WTC11 (cell line): ENCODE data around the gene RBM4. TPM values are rescaled to one million over a fixed set of nuclear protein-coding genes. Genes with fewer than 3 reads are reported as not detected.

Source experiments
- CREB1 ChIP-seq: sonication (generic); formaldehyde crosslinking; IDR thresholded peaks from 2 replicates; pipeline ENCODE4 v1.8.0; 2023; ENCODE audit warnings: mild to moderate bottlenecking, missing genetic modification reagents
- CREM ChIP-seq: sonication (generic); formaldehyde crosslinking; IDR thresholded peaks from 2 replicates; pipeline ENCODE4 v1.8.1; 2022; ENCODE audit warnings: mild to moderate bottlenecking, missing genetic modification reagents, moderate library complexity
- ESRRA ChIP-seq: sonication (generic); formaldehyde crosslinking; IDR thresholded peaks from 2 replicates; pipeline ENCODE4 v1.8.1; 2022; ENCODE audit warnings: mild to moderate bottlenecking, missing genetic modification reagents, borderline replicate concordance
- GTF2I ChIP-seq: fragments of 250-450 bp; sonication (Bioruptor Pico); conservative IDR thresholded peaks from 2 replicates; pipeline ENCODE4 v1.4.0; 2021; ENCODE audit warnings: mild to moderate bottlenecking
- IRF2 ChIP-seq: sonication (generic); formaldehyde crosslinking; IDR thresholded peaks from 2 replicates; pipeline ENCODE4 v1.8.0; 2022; ENCODE audit warnings: low read depth, missing genetic modification reagents, borderline replicate concordance
- JAZF1 ChIP-seq: fragments of 250-450 bp; sonication (Bioruptor Pico); IDR thresholded peaks from 2 replicates; pipeline ENCODE4 v1.9.0; 2021; ENCODE audit warnings: moderate library complexity, mild to moderate bottlenecking, inconsistent platforms
- MXD4 ChIP-seq: fragments of 250-450 bp; sonication (Bioruptor Pico); IDR thresholded peaks from 2 replicates; pipeline ENCODE4 v1.8.0; 2021; ENCODE audit warnings: mild to moderate bottlenecking, moderate library complexity, borderline replicate concordance
- MYBL2 ChIP-seq: sonication (generic); formaldehyde crosslinking; IDR thresholded peaks from 2 replicates; pipeline ENCODE4 v1.8.1; 2023; ENCODE audit warnings: mild to moderate bottlenecking, moderate library complexity, missing genetic modification reagents
- NFYB ChIP-seq: sonication (generic); formaldehyde crosslinking; conservative IDR thresholded peaks from 2 replicates; pipeline ENCODE4 v1.8.0; 2022; ENCODE audit warnings: low read depth, missing genetic modification reagents
- NR1H2 ChIP-seq: sonication (generic); formaldehyde crosslinking; IDR thresholded peaks from 2 replicates; pipeline ENCODE4 v1.9.0; 2021; ENCODE audit warnings: mild to moderate bottlenecking, moderate library complexity, missing genetic modification reagents
- ZNF423 ChIP-seq: fragments of 250-450 bp; sonication (Bioruptor Pico); IDR thresholded peaks from 2 replicates; pipeline ENCODE4 v2.1.2; 2022; ENCODE audit warnings: mild to moderate bottlenecking, moderate library complexity
- total RNA-seq: library from RNA; stranded (reverse); gene quantifications from 3 replicates; pipeline ENCODE4 v1.2.3, GENCODE V29; 2021
- TF ChIP-seq, protein P1 (sequence below): sonication (generic); formaldehyde crosslinking; IDR thresholded peaks from 2 replicates; pipeline ENCODE4 v1.8.0; 2023; ENCODE audit warnings: missing genetic modification reagents, mild to moderate bottlenecking, borderline replicate concordance
- TF ChIP-seq, protein P2 (sequence below): sonication (generic); formaldehyde crosslinking; IDR thresholded peaks from 2 replicates; pipeline ENCODE4 v1.8.1; 2022; ENCODE audit warnings: low read depth, missing genetic modification reagents, borderline replicate concordance
- TF ChIP-seq, protein P3 (sequence below): sonication (generic); formaldehyde crosslinking; IDR thresholded peaks from 2 replicates; pipeline ENCODE4 v1.8.1; 2022; ENCODE audit warnings: mild to moderate bottlenecking, moderate library complexity, missing genetic modification reagents
- TF ChIP-seq, protein P4 (sequence below): sonication (generic); formaldehyde crosslinking; IDR thresholded peaks from 2 replicates; pipeline ENCODE4 v1.8.0; 2023; ENCODE audit warnings: mild to moderate bottlenecking, missing genetic modification reagents
- TF ChIP-seq, protein P5 (sequence below): fragments of 250-450 bp; sonication (Bioruptor Pico); conservative IDR thresholded peaks from 2 replicates; pipeline ENCODE4 v1.9.0; 2021; ENCODE audit warnings: mild to moderate bottlenecking
- TF ChIP-seq, protein P6 (sequence below): sonication (generic); formaldehyde crosslinking; IDR thresholded peaks from 2 replicates; pipeline ENCODE4 v1.8.1; 2023; ENCODE audit warnings: mild to moderate bottlenecking, missing genetic modification reagents, moderate library complexity
- TF ChIP-seq, protein P7 (sequence below): sonication (generic); formaldehyde crosslinking; IDR thresholded peaks from 2 replicates; pipeline ENCODE4 v1.8.1; 2022; ENCODE audit warnings: missing genetic modification reagents, borderline replicate concordance
- TF ChIP-seq, protein P8 (sequence below): sonication (generic); formaldehyde crosslinking; IDR thresholded peaks from 2 replicates; pipeline ENCODE4 v1.8.1; 2023; ENCODE audit warnings: mild to moderate bottlenecking, moderate library complexity, missing genetic modification reagents
- TF ChIP-seq, protein P9 (sequence below): sonication (generic); formaldehyde crosslinking; IDR thresholded peaks from 2 replicates; pipeline ENCODE4 v1.8.0; 2022; ENCODE audit warnings: mild to moderate bottlenecking, missing genetic modification reagents

Gene RBM4
- total RNA-seq, 1 experiment from 2014 or later = 144 TPM

DNA sequence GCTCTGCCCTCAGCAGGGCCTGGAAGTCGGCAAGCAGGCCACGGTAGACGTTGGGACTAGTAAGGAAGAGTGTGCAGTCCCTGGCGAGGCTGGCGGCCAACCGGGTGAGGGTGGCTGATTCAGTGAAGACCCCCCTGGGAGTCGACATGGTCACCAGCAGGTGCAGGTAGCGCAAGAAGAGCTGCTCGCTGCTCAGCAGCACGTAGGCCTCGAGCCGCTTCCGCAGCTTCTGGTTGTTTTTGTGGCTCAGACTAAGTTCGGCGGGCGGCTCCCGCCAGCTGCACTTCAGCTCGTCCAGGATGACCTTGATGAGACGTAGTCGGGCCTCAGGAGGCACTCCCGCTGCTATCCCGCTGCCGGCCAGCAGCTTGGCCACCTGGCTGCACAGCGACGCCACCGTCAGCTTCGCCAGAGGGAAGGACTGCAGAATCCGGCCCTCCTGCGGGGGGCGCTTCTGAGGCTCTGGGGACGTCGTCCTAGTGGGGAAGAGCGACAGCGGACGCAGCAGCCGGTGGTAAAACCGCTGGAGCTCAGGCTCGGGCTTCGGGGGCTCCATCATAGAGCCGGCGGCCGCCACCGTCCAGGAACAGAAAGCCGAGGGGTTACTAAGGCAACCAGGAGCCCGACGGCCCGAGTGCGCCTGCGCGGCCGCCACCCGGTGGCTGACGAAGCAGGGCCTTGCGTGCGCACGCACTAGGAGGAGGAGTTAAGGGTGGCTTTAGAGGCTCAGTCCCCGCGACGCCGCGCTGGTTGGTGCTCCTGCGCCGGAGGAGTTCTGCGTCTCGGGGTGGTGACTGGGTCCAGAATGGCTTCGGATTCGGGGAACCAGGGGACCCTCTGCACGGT lies 45.8 kb upstream of the RBM4 start, which contains the start of the genes CCDC87 and CCS (continued):
- TF ChIP-seq MYBL2 (CRISPR knock-in tag) (peak; percentile 73), CREB1 (CRISPR knock-in tag) (peak; percentile 36), CREM (CRISPR knock-in tag) (peak; percentile 79), NR1H2 (CRISPR knock-in tag) (no peak), GTF2I (CRISPR knock-in tag) (no peak), JAZF1 (no peak), MXD4 (CRISPR knock-in tag) (no peak), IRF2 (no peak), ESRRA (no peak; the same call in 1 of the 2 replicates), NFYB (CRISPR knock-in tag) (no peak), ZNF423 (CRISPR knock-in tag) (no peak)
- TF ChIP-seq, protein P1, sequence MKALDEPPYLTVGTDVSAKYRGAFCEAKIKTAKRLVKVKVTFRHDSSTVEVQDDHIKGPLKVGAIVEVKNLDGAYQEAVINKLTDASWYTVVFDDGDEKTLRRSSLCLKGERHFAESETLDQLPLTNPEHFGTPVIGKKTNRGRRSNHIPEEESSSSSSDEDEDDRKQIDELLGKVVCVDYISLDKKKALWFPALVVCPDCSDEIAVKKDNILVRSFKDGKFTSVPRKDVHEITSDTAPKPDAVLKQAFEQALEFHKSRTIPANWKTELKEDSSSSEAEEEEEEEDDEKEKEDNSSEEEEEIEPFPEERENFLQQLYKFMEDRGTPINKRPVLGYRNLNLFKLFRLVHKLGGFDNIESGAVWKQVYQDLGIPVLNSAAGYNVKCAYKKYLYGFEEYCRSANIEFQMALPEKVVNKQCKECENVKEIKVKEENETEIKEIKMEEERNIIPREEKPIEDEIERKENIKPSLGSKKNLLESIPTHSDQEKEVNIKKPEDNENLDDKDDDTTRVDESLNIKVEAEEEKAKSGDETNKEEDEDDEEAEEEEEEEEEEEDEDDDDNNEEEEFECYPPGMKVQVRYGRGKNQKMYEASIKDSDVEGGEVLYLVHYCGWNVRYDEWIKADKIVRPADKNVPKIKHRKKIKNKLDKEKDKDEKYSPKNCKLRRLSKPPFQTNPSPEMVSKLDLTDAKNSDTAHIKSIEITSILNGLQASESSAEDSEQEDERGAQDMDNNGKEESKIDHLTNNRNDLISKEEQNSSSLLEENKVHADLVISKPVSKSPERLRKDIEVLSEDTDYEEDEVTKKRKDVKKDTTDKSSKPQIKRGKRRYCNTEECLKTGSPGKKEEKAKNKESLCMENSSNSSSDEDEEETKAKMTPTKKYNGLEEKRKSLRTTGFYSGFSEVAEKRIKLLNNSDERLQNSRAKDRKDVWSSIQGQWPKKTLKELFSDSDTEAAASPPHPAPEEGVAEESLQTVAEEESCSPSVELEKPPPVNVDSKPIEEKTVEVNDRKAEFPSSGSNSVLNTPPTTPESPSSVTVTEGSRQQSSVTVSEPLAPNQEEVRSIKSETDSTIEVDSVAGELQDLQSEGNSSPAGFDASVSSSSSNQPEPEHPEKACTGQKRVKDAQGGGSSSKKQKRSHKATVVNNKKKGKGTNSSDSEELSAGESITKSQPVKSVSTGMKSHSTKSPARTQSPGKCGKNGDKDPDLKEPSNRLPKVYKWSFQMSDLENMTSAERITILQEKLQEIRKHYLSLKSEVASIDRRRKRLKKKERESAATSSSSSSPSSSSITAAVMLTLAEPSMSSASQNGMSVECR = peak; percentile 93
- TF ChIP-seq, protein P2, sequence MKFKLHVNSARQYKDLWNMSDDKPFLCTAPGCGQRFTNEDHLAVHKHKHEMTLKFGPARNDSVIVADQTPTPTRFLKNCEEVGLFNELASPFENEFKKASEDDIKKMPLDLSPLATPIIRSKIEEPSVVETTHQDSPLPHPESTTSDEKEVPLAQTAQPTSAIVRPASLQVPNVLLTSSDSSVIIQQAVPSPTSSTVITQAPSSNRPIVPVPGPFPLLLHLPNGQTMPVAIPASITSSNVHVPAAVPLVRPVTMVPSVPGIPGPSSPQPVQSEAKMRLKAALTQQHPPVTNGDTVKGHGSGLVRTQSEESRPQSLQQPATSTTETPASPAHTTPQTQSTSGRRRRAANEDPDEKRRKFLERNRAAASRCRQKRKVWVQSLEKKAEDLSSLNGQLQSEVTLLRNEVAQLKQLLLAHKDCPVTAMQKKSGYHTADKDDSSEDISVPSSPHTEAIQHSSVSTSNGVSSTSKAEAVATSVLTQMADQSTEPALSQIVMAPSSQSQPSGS (CRISPR knock-in tag) = no peak
- TF ChIP-seq, protein P3, sequence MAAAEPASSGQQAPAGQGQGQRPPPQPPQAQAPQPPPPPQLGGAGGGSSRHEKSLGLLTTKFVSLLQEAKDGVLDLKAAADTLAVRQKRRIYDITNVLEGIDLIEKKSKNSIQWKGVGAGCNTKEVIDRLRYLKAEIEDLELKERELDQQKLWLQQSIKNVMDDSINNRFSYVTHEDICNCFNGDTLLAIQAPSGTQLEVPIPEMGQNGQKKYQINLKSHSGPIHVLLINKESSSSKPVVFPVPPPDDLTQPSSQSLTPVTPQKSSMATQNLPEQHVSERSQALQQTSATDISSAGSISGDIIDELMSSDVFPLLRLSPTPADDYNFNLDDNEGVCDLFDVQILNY (CRISPR knock-in tag) = peak; percentile 90; the same call in 1 of the 2 replicates
- TF ChIP-seq, protein P4, sequence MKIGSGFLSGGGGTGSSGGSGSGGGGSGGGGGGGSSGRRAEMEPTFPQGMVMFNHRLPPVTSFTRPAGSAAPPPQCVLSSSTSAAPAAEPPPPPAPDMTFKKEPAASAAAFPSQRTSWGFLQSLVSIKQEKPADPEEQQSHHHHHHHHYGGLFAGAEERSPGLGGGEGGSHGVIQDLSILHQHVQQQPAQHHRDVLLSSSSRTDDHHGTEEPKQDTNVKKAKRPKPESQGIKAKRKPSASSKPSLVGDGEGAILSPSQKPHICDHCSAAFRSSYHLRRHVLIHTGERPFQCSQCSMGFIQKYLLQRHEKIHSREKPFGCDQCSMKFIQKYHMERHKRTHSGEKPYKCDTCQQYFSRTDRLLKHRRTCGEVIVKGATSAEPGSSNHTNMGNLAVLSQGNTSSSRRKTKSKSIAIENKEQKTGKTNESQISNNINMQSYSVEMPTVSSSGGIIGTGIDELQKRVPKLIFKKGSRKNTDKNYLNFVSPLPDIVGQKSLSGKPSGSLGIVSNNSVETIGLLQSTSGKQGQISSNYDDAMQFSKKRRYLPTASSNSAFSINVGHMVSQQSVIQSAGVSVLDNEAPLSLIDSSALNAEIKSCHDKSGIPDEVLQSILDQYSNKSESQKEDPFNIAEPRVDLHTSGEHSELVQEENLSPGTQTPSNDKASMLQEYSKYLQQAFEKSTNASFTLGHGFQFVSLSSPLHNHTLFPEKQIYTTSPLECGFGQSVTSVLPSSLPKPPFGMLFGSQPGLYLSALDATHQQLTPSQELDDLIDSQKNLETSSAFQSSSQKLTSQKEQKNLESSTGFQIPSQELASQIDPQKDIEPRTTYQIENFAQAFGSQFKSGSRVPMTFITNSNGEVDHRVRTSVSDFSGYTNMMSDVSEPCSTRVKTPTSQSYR = no peak; the same call in 1 of the 2 replicates
- TF ChIP-seq, protein P5, sequence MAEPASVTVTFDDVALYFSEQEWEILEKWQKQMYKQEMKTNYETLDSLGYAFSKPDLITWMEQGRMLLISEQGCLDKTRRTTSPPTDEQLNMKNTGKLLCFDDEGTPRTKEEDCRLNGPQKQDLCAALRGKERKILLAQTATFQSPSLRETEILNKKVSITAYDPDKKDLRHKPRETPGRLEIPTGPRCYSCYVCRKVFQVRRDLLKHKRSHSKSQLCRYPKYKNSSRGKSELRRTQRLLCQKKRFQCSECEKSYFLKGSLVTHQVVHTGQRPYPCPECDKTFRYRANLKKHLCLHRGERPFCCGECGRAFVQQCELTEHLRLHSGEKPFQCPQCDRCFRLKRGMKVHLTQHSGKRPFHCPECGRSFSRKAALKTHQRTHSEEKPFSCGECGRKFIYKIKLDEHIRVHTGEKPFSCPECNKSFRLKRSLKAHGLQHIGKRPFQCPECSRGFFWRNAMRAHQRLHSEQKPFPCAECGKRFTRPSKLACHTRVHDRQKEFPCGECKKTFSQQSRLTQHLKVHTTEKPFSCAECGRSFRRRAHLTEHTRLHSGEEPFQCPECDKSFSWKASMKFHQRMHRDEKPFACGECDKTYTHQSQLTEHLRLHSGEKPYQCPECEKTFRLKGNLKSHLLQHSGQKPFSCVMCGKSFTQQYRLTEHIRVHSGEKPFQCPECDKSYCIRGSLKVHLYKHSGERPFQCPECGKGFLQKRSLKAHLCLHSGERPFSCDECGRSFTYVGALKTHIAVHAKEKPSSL (CRISPR knock-in tag) = no peak
- TF ChIP-seq, protein P6, sequence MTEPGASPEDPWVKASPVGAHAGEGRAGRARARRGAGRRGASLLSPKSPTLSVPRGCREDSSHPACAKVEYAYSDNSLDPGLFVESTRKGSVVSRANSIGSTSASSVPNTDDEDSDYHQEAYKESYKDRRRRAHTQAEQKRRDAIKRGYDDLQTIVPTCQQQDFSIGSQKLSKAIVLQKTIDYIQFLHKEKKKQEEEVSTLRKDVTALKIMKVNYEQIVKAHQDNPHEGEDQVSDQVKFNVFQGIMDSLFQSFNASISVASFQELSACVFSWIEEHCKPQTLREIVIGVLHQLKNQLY = 0 out of 2 replicates have a peak, but pooled peaks have one; percentile 68
- TF ChIP-seq, protein P7, sequence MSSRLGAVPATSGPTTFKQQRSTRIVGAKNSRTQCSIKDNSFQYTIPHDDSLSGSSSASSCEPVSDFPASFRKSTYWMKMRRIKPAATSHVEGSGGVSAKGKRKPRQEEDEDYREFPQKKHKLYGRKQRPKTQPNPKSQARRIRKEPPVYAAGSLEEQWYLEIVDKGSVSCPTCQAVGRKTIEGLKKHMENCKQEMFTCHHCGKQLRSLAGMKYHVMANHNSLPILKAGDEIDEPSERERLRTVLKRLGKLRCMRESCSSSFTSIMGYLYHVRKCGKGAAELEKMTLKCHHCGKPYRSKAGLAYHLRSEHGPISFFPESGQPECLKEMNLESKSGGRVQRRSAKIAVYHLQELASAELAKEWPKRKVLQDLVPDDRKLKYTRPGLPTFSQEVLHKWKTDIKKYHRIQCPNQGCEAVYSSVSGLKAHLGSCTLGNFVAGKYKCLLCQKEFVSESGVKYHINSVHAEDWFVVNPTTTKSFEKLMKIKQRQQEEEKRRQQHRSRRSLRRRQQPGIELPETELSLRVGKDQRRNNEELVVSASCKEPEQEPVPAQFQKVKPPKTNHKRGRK = no peak
- TF ChIP-seq, protein P8, sequence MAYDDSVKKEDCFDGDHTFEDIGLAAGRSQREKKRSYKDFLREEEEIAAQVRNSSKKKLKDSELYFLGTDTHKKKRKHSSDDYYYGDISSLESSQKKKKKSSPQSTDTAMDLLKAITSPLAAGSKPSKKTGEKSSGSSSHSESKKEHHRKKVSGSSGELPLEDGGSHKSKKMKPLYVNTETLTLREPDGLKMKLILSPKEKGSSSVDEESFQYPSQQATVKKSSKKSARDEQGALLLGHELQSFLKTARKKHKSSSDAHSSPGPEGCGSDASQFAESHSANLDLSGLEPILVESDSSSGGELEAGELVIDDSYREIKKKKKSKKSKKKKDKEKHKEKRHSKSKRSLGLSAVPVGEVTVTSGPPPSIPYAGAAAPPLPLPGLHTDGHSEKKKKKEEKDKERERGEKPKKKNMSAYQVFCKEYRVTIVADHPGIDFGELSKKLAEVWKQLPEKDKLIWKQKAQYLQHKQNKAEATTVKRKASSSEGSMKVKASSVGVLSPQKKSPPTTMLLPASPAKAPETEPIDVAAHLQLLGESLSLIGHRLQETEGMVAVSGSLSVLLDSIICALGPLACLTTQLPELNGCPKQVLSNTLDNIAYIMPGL (CRISPR knock-in tag) = peak; percentile 91
- TF ChIP-seq, protein P9, sequence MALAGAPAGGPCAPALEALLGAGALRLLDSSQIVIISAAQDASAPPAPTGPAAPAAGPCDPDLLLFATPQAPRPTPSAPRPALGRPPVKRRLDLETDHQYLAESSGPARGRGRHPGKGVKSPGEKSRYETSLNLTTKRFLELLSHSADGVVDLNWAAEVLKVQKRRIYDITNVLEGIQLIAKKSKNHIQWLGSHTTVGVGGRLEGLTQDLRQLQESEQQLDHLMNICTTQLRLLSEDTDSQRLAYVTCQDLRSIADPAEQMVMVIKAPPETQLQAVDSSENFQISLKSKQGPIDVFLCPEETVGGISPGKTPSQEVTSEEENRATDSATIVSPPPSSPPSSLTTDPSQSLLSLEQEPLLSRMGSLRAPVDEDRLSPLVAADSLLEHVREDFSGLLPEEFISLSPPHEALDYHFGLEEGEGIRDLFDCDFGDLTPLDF (CRISPR knock-in tag) = no peak
